ENCODE measurements around the gene SAPCD2. TPM values are rescaled to one million over a fixed set of nuclear protein-coding genes. Genes with fewer than 3 reads are reported as not detected.

The SAPCD2 gene
- total RNA-seq, 4 donors from 2014 or later = 0.27 to 1.0 (median 0.72) TPM

GRCh38 chr9:137080260-137081122 lies 10.1 kb upstream of the SAPCD2 start:
- no peak for DNase-seq
- H3K27me3 ChIP-seq = no peaks in the 10 kb centered on the region
- intact Hi-C loops (cut with DNase I) = no loop called here
- peaks cover 19 to 20% of the 10 kb centered on the region in 2 donors for H3K36me3 ChIP-seq
- H3K9me3 ChIP-seq = no peaks in the 10 kb centered on the region
- no peak for TF ChIP-seq CTCF (IDR thresholded peaks at IDR 0.05)
- TF ChIP-seq POLR2A (IDR thresholded peaks at IDR 0.05) = no peak
- H3K27ac ChIP-seq = no peak overlapping the region
- peaks cover 16 to 30% of the 10 kb centered on the region in 2 donors for H3K4me1 ChIP-seq
- 96% methylated on average over 10 to 14 of the region's 24 CpGs for WGBS, 2 donors
- H3K4me3 ChIP-seq (replicated peaks in 1 of 3) = no peak overlapping the region

GRCh38 chr9:137079401-137079787 lies 9.0 kb upstream of the SAPCD2 start:
- intact Hi-C loops (cut with DNase I) = no loop called here
- Histone ChIP-seq H3K9me3 (no peaks in the 10 kb centered on the region), H3K4me1 (peaks cover 15 to 24% of the 10 kb centered on the region in 2 donors), H3K36me3 (peaks cover 19 to 20% of the 10 kb centered on the region in 2 donors), H3K4me3 (replicated peaks in 1 of 3) (no peak overlapping the region), H3K27ac (no peak overlapping the region), H3K27me3 (no peaks in the 10 kb centered on the region)
- 83 to 97% methylated on average over 11 to 13 of the region's 13 CpGs for WGBS, 2 donors
- TF ChIP-seq POLR2A (IDR thresholded peaks at IDR 0.05) = no peak
- TF ChIP-seq CTCF (IDR thresholded peaks at IDR 0.05) = no peak
- DNase-seq = no peak

DNA sequence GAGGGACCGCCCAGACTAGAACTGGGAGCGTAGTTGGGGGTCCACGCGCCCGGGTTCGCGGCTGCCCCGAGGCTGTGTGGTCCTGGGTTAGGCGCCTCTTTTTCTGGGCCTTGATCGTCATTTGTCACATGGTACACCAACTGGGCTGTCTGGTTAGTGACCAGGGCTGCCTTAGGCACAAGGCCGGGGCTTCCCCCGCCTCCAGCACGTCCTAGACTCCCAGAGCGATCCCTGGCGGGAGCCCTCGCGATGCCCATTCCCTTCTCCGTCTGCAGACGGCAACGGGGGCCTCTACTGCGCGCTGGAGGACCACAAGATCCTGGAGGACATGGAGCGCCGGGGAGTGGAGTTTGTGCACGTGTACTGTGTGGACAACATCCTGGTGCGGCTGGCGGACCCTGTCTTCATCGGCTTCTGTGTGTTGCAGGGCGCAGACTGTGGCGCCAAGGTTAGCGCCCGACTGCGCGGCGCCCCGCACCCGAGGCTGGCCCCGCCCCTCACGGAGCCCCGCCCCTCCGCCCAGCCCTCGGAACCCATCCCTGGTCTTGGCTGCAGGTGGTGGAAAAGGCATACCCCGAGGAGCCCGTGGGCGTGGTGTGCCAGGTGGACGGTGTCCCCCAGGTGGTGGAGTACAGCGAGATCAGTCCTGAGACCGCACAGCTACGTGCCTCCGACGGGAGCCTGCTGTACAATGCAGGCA lies 8.5 kb upstream of the SAPCD2 start:
- Histone ChIP-seq H3K27ac (no peak overlapping the region), H3K4me1 (peaks cover 15 to 22% of the 10 kb centered on the region in 2 donors), H3K9me3 (no peaks in the 10 kb centered on the region), H3K36me3 (peaks cover 19 to 20% of the 10 kb centered on the region in 2 donors), H3K27me3 (no peaks in the 10 kb centered on the region), H3K4me3 (replicated peaks in 1 of 3) (peak overlapping the region in 1 of 3 donors; percentile 68)
- TF ChIP-seq POLR2A (IDR thresholded peaks at IDR 0.05) = no peak
- TF ChIP-seq CTCF (IDR thresholded peaks at IDR 0.05) = no peak
- WGBS, 2 donors = 71 to 78% methylated on average over 13 to 42 of the region's 51 CpGs
- DNase-seq = no peak
- intact Hi-C loops (cut with DNase I) = no loop called here

- peak overlapping the region; percentile 21 to 68 (median 66) for H3K4me3 ChIP-seq (replicated peaks in 1 of 3)
- intact Hi-C loops (cut with DNase I) = no loop called here
- no peaks in the 10 kb centered on the region for H3K9me3 ChIP-seq
- H3K4me1 ChIP-seq = peaks cover 15 to 20% of the 10 kb centered on the region in 2 donors
- 38 to 58% methylated on average over 8 to 37 of the region's 76 CpGs for WGBS, 2 donors
- H3K27me3 ChIP-seq = no peaks in the 10 kb centered on the region
- no peak overlapping the region for H3K27ac ChIP-seq
- TF ChIP-seq CTCF (IDR thresholded peaks at IDR 0.05) (no peak), POLR2A (IDR thresholded peaks at IDR 0.05) (no peak)
- peaks cover 19 to 20% of the 10 kb centered on the region in 2 donors for H3K36me3 ChIP-seq
- DNase-seq = peak; percentile 49 to 55
Measured at GRCh38 chr9:137077758-137078693, 7.7 kb upstream of the SAPCD2 start.
